NCI-H2107 treated with DMSO at 0.1 percent for 48 hours (cell line): ENCODE data around the gene SLC6A6.
"Not testable (repeated sequence)": the region's sequence is repeated elsewhere in the genome, so short reads cannot be mapped to it uniquely, and the experiment has no call there.

Experiments used
- DNase-seq: peaks from one replicate; lab custom pipeline; 2025; ENCODE audit not compliant: unreplicated experiment; lab: John Stamatoyannopoulos, UW

SLC6A6 gene

DNA sequence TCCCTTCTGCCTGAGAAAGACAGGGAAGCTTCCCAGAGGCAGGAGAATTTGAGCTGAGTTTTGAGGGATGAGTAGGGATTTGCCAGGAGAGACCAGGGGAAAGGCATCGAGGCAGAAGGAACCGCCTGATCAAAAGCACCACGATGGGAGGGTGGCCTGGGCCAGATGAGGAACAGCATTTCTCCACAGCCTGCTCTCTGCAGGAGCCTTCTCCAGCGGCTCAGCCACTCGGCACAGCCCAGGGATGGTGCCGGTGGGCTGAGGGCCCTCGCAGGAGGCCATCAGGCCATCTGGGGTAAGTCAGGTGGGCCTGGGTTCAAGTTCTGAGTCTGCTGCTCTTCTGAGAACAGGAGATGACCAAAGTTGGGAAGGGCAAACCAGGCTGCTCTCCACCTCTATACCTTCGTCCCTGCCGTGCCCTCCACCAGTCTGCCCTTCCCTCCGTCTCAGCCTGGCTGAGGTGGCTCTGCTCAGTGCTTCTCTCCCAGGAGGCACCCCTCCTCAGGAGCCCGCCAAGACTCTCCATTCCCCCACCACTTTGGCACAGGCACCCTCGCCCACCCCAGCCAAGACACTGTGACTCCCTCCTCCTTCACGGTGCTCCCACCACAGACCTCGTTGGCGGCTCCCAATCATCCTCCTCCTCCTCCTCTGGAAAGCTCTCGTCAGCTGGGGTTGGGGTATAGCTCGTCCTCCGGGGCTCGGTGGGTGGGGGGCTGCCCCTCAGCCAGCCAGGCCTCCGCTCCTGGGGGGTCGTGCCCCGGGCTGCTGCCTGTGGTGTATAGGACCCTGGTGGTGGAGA lies 102.8 kb downstream of the SLC6A6 start:
- no peak for DNase-seq

- DNase-seq: no peak
Measured at GRCh38 chr3:14505803-14506500, 103.5 kb downstream of the SLC6A6 start.

DNA sequence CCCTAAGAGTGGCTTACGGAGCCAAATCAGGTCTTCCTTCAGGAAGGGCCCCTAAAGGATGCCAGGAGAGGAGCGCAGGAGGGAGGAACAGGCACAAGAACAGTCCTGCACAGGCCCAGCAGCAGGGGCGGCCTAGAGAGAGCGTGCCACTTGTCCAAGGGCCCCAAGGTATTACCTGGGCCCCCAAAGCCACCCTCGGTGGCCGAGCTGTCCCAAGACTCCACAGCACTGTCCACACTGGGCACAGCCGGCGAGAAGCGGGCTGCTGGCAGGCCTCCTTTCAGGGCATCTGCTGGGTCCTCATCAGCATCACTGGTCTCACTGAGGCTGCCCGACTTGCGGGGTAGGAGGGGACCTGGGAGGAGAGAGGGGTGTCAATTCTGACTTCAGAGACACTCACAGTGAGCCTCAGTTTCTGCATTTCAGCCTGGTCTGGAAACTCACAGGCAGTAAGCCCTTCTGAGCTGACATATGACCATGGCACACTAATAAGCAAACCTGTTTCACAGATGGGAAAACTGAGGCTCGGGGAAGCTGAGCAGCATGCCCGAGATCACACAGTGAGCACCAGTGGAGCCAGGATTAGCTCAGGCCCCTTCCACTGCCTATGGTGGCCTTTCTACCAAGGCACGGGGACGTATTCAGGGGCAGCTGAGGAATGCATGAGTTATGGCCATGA lies 104.4 kb downstream of the SLC6A6 start:
- no peak for DNase-seq

DNA sequence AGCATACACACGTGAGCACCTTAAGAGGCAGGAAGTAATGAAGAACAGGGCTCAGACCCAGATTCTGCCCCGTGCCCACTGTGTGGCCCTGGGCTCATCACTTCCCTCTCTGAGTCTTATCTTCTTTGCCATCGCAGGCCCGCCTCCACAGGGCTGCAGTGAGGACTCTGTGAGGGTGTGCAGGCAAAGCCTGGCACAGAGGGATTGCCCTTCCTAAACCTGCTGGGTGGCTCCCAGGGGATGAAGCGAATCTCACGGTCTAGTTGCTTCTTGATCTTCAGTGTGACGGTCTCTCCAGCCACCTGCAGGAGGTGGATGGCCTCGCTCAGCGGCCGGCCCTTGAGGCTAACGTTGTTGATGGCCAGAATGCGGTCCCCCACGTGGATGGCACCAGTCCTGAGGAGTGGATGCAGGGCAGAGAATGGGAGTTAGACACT lies 104.9 kb downstream of the SLC6A6 start:
- no peak for DNase-seq

GRCh38 chr3:14507757-14508504 lies 105.5 kb downstream of the SLC6A6 start:
- DNase-seq: no peak

DNA sequence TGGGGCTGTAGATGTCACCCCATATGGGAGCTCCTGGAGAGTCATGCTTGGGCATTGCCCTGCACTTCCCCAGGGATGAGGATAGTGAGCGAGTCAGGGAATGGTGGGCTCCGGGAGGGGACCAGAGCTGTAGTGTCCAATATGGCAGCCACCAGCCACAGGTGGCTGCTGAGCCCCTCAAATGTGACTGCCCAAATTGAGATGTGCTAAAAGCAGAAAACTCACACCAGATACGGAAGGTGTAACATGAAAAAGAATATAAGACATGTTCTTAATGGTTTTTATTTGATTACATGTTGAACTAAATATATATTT lies 106.1 kb downstream of the SLC6A6 start:
- no peak for DNase-seq

- DNase-seq: no peak
Measured at GRCh38 chr3:14508966-14509795, 106.8 kb downstream of the SLC6A6 start.

GRCh38 chr3:14509796-14510100 lies 107.3 kb downstream of the SLC6A6 start:
- DNase-seq: no peak

GRCh38 chr3:14510838-14511622 lies 108.6 kb downstream of the SLC6A6 start:
- no peak for DNase-seq

GRCh38 chr3:14511623-14512280 lies 109.3 kb downstream of the SLC6A6 start:
- DNase-seq: peak; percentile 2

GRCh38 chr3:14512281-14512941 lies 110.0 kb downstream of the SLC6A6 start:
- no peak for DNase-seq

DNA sequence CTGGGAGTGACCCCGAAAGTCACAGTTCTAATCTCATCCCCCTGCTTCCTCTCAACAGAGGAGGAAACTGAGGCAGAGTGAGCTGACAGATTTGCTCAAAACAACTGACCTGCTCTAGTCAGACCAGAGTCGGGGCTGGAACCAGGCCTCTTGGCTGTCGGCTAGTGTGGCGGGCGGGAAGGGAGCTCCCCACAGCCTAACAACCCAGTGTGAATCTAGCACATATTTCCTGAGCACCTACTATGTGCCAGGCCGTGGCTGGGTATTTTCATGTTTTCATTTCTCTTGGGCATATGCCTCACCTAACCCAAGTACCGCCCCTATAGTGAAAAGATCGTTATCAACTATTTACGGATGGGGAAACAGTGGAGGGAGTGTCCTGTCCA lies 110.5 kb downstream of the SLC6A6 start:
- no peak for DNase-seq

DNA sequence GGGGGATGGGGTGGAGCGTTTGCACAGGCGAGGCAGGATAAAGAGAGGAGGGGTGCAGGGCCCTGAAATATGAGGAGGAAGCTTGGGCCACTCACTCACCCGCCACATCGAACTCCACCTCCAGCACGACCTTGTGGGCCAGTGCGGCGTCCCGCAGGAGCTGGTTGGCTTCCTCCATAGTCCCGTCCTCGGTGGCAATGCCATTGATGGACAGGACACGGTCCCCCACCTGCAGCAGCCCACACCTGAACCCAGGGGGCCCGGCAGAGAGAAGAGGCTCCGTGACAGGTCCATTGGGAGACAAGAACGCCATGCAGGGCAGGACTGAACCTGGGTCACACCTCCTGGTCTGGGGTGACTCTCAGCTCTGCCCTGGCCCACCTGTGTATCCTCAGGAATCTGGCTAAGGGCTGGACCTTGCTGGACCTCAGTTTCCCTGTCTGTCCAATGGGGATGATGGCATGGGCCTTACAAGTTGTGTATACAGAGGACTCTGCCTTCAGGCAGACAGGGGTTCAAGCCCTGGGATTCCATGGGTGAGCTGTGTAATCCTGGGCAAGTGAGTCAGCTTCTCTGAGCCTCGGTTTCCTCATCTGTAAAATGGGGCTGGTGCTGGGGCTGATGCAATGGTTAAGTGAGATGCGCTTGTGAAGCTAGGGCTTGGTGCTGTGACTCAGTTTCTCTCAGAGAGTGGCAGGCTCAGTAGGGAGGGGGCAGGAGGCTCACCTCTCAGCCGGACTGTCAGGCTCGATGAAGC lies 111.3 kb downstream of the SLC6A6 start:
- no peak for DNase-seq

- DNase-seq: no peak
Measured at GRCh38 chr3:14514323-14514720, 111.9 kb downstream of the SLC6A6 start.

DNA sequence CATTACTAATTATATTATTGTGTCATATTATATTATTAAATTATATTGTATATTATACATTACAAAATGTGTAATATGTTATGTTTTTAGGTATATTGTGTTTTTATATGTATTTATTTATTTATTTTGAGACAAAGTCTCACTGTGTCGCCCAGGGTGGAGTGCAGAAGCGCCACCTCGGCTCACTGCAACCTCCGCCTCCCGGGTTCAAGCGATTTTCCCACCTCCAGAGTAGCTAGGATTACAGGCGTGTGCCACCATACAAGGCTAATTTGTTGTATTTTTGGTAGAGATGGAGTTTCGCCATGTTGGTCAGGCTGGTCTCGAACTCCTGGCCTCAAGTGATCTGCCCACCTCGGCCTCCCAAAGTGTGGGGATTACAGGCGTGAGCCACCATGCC lies 113.1 kb downstream of the SLC6A6 start:
- DNase-seq: not testable (repeated sequence)

DNA sequence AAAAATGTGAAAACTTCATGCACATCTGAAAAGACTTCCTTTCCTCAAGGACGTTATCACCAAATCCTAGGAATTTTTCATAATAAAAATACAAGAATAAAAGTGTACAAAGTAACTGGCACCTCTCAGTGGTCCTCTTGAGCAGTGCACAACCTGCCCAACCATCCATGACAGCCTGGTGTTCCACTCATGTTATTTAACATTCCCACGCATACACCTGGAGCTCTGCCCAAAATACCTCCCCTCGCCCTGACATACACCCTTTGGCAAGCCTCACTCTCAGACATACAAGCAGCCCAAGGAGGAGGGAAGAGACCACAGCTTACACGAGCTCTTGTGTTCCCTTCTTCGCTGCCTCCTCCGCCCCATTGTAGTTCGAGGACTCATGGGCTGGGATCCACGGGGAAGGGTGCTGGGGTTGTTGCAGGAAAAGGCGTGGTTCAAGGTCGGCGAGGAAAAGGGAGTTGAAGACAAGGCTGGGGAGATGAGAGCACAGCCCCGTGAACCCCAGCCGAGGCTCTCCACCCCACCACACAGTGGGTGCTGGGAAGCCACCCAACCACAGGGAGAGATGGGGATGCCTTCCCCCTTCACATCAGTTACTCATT lies 114.4 kb downstream of the SLC6A6 start:
- no peak for DNase-seq

GRCh38 chr3:14517601-14518431 lies 115.4 kb downstream of the SLC6A6 start:
- DNase-seq: no peak
